Activated T-helper 2 cell treated with anti-CD3 and anti-CD28 coated beads, Interferon-gamma antibody, Interleukin-2, Interleukin-4, amounts not matched to agents 10 μg/mL and 5 μg/mL and 100 μg/mL, durations not matched to agents 14 hours and 24 hours and 36 hours (primary cell): ENCODE measurements around the gene RAB6C. TPM values are rescaled to one million over a fixed set of nuclear protein-coding genes. Genes with fewer than 3 reads are reported as not detected.
"Not testable (repeated sequence)": the region's sequence is repeated elsewhere in the genome, so short reads cannot be mapped to it uniquely, and the experiment has no call there.

Experiments
- DNase-seq: peaks from one replicate; pipeline ENCODE4 v3.0.0; 2021; ENCODE audit warnings: low spot score
- H3K27ac Mint-ChIP-seq: one replicate; pipeline ENCODE4 v1.8.0; 2021; ENCODE audit warnings: mixed read lengths
- H3K27me3 Mint-ChIP-seq: one replicate; pipeline ENCODE4 v1.8.0; 2021; ENCODE audit warnings: low read depth, mixed read lengths
- H3K36me3 Mint-ChIP-seq: one replicate; pipeline ENCODE4 v1.8.0; 2021; ENCODE audit warnings: low read depth, mixed read lengths
- H3K4me1 Mint-ChIP-seq: one replicate; pipeline ENCODE4 v1.8.0; 2021; ENCODE audit warnings: low read depth, mixed read lengths
- H3K4me3 Mint-ChIP-seq: one replicate; pipeline ENCODE4 v1.8.0; 2021; ENCODE audit warnings: low read depth, mild to moderate bottlenecking, moderate library complexity, mixed read lengths
- H3K9me3 Mint-ChIP-seq: one replicate; pipeline ENCODE4 v1.8.0; 2021; ENCODE audit warnings: mixed read lengths
- intact Hi-C: fragments of 100-400 bp; cut with micrococcal nuclease; formaldehyde crosslinking; loops from one replicate; pipeline ENCODE4 v1.15.1; 2023
- total RNA-seq: library from RNA; stranded (reverse); gene quantifications from 2 replicates; pipeline ENCODE4 v1.2.3, GENCODE V29; 2022

Gene RAB6C
- total RNA-seq, 1 donor from 2014 or later: not detected

DNA sequence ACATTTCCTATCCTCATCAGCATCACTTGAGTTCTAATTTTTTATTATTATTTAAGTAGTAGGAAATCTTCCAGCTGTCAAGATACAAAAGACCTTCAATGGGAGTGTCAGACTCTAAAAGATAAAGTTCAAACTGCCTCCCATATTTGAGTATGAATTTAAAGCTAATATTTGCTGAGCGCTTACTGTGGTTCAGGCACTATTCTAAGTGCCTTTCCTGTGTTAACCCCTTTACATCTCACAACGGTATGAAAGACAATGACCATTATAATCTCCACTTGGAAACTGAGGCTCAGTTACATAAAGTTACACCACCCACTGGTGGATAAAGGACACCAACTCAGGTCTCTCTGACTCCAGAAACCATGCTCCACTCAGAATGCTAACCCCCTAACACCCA is 39.9 kb downstream of the RAB6C start:
- H3K4me3 Mint-ChIP-seq: no peak overlapping the region
- no peaks in the 10 kb centered on the region for H3K4me1 Mint-ChIP-seq
- H3K27me3 Mint-ChIP-seq: no peaks in the 10 kb centered on the region
- H3K27ac Mint-ChIP-seq: no peak overlapping the region
- DNase-seq: no peak
- no peaks in the 10 kb centered on the region for H3K9me3 Mint-ChIP-seq
- intact Hi-C loops: no loop called here
- no peaks in the 10 kb centered on the region for H3K36me3 Mint-ChIP-seq

DNA sequence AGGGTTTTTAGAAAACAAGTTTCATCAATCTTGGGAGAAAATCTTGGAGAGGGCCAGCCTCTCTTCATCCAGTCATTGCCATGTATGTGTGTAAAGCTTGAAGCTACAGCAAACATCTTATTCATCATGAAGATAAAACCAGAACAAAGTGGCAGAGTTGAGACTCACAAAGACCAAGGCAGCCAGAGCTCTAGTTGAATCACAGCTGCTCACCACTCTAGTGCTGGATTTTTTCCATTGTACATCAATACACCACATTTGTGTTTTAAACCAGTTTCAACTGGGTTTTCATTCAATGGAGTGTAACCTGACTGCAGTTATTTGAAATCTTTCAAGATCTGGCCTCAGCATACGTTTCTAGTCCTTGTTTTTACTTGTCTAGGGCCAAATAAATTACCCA is 40.6 kb downstream of the RAB6C start:
- intact Hi-C loops: not testable (repeated sequence)

DNA sequence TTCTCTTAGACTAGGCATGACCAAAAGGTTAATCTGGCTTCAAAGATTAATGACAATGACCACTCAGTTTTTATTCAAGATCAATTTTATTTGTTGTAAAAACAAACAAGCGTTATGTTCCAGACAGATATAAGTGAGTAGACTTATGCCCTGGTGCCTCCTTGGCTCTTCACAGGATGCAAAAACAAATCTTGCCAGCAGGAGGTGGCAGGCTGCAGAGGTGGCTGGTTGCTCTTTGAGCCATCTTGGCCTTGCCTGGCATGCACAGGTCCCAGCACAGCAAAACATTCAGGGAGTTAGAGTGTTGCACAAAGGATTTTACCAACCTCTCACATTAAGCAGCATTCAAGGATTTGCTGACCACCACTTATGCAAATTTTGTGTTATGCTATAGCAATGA is 46.5 kb downstream of the RAB6C start:
- H3K36me3 Mint-ChIP-seq, H3K4me3 Mint-ChIP-seq, H3K4me1 Mint-ChIP-seq, DNase-seq, intact Hi-C loops, H3K27me3 Mint-ChIP-seq, H3K9me3 Mint-ChIP-seq, H3K27ac Mint-ChIP-seq: not testable (repeated sequence)

More for the DNA sequence above, 40.6 kb downstream of the RAB6C start:
- H3K27ac Mint-ChIP-seq, DNase-seq, H3K4me1 Mint-ChIP-seq, H3K36me3 Mint-ChIP-seq, H3K9me3 Mint-ChIP-seq, H3K4me3 Mint-ChIP-seq, H3K27me3 Mint-ChIP-seq: not testable (repeated sequence)

Other genes with a start within 250 kb of the RAB6C start
- not detected in 2 replicates for gene POTEF, start 149.6 kb downstream of the RAB6C start, total RNA-seq
- gene CCDC74B, start 165.4 kb downstream of the RAB6C start, total RNA-seq: 0.94 and 1.1 TPM in 2 replicates
- gene SMPD4, start 201.9 kb downstream of the RAB6C start, total RNA-seq: 84.3 and 84.8 TPM in 2 replicates
- gene MZT2B, start 202.6 kb downstream of the RAB6C start, total RNA-seq: 349 and 376 TPM in 2 replicates
- not detected in 2 replicates for gene TUBA3E, start 218.8 kb downstream of the RAB6C start, total RNA-seq